ENCODE data around the gene DCLK2. TPM values are rescaled to one million over a fixed set of nuclear protein-coding genes. Genes with fewer than 3 reads are reported as not detected.

Gene DCLK2
- polyA plus RNA-seq, 1 donor from 2014 or later: 134 TPM

- Histone ChIP-seq H3K9me3 (ENCODE audit: low read length) (no peaks in the 10 kb centered on the region), H3K27me3 (ENCODE audit: insufficient read depth, low read depth, low read length) (no peaks in the 10 kb centered on the region), H3K9me2 (ENCODE audit: insufficient read depth, low read length) (no peaks in the 10 kb centered on the region), H2AFZ (ENCODE audit: low read depth, low read length) (no peak overlapping the region), H3K79me2 (replicated peaks; ENCODE audit: insufficient read depth, low read length) (no peaks in the 10 kb centered on the region), H3F3A (ENCODE audit: insufficient read depth, low read length, poor library complexity, severe bottlenecking) (no peaks in the 10 kb centered on the region), H4K20me1 (ENCODE audit: insufficient read depth) (no peaks in the 10 kb centered on the region), H3K9ac (ENCODE audit: low read length) (no peak overlapping the region), H3K36me3 (ENCODE audit: insufficient read depth, low read length) (peaks cover 7% of the 10 kb centered on the region), H3K4me3 (ENCODE audit: low read length) (no peak overlapping the region), H3K27ac (ENCODE audit: low read length) (no peak overlapping the region), H3K4me2 (ENCODE audit: low read length) (no peak overlapping the region)
- TF ChIP-seq MXI1 (conservative IDR thresholded peaks at IDR 0.05; ENCODE audit: poor library complexity, severe bottlenecking) (no peak), CTCF (IDR thresholded peaks at IDR 0.05; ENCODE audit: poor library complexity, severe bottlenecking) (no peak), RAD21 (conservative IDR thresholded peaks at IDR 0.05) (no peak), EP300 (conservative IDR thresholded peaks at IDR 0.05; ENCODE audit: poor library complexity, severe bottlenecking) (no peak), POLR2AphosphoS5 (IDR thresholded peaks at IDR 0.05) (no peak), SMC3 (conservative IDR thresholded peaks at IDR 0.05; ENCODE audit: poor library complexity) (no peak), TAF1 (IDR thresholded peaks at IDR 0.05; ENCODE audit: low read depth) (no peak), EZH2 (IDR thresholded peaks at IDR 0.05; ENCODE audit: borderline replicate concordance, insufficient read depth, low read length, poor library complexity, severe bottlenecking) (no peak), REST (IDR thresholded peaks at IDR 0.05; ENCODE audit: borderline replicate concordance) (no peak)
Observed at GRCh38 chr4:150264595-150265161, 186.4 kb downstream of the DCLK2 start.

- Histone ChIP-seq H2AFZ (ENCODE audit: low read depth, low read length) (no peak overlapping the region), H4K20me1 (ENCODE audit: insufficient read depth) (no peaks in the 10 kb centered on the region), H3K9me2 (ENCODE audit: insufficient read depth, low read length) (no peaks in the 10 kb centered on the region), H3K9me3 (ENCODE audit: low read length) (no peaks in the 10 kb centered on the region), H3K27me3 (ENCODE audit: insufficient read depth, low read depth, low read length) (no peaks in the 10 kb centered on the region), H3K9ac (ENCODE audit: low read length) (no peak overlapping the region), H3K4me3 (ENCODE audit: low read length) (no peak overlapping the region), H3K27ac (ENCODE audit: low read length) (no peak overlapping the region), H3K36me3 (ENCODE audit: insufficient read depth, low read length) (peaks cover 4% of the 10 kb centered on the region), H3K79me2 (replicated peaks; ENCODE audit: insufficient read depth, low read length) (no peaks in the 10 kb centered on the region), H3K4me2 (ENCODE audit: low read length) (no peak overlapping the region), H3F3A (ENCODE audit: insufficient read depth, low read length, poor library complexity, severe bottlenecking) (no peaks in the 10 kb centered on the region)
- TF ChIP-seq TAF1 (IDR thresholded peaks at IDR 0.05; ENCODE audit: low read depth) (no peak), EP300 (conservative IDR thresholded peaks at IDR 0.05; ENCODE audit: poor library complexity, severe bottlenecking) (no peak), RAD21 (conservative IDR thresholded peaks at IDR 0.05) (no peak), CTCF (IDR thresholded peaks at IDR 0.05; ENCODE audit: poor library complexity, severe bottlenecking) (no peak), POLR2AphosphoS5 (IDR thresholded peaks at IDR 0.05) (no peak), MXI1 (conservative IDR thresholded peaks at IDR 0.05; ENCODE audit: poor library complexity, severe bottlenecking) (no peak), SMC3 (conservative IDR thresholded peaks at IDR 0.05; ENCODE audit: poor library complexity) (no peak), REST (IDR thresholded peaks at IDR 0.05; ENCODE audit: borderline replicate concordance) (no peak), EZH2 (IDR thresholded peaks at IDR 0.05; ENCODE audit: borderline replicate concordance, insufficient read depth, low read length, poor library complexity, severe bottlenecking) (no peak)
Observed at GRCh38 chr4:150265806-150266205, 187.6 kb downstream of the DCLK2 start.
